ENCODE measurements around the gene KCNIP1. TPM values are rescaled to one million over a fixed set of nuclear protein-coding genes. Genes with fewer than 3 reads are reported as not detected.
A peak's percentile ranks its signal among the peaks of the same experiment; 100 is the strongest.

The KCNIP1 gene
- total RNA-seq, 1 donor from 2014 or later, result 12.6 TPM

DNA sequence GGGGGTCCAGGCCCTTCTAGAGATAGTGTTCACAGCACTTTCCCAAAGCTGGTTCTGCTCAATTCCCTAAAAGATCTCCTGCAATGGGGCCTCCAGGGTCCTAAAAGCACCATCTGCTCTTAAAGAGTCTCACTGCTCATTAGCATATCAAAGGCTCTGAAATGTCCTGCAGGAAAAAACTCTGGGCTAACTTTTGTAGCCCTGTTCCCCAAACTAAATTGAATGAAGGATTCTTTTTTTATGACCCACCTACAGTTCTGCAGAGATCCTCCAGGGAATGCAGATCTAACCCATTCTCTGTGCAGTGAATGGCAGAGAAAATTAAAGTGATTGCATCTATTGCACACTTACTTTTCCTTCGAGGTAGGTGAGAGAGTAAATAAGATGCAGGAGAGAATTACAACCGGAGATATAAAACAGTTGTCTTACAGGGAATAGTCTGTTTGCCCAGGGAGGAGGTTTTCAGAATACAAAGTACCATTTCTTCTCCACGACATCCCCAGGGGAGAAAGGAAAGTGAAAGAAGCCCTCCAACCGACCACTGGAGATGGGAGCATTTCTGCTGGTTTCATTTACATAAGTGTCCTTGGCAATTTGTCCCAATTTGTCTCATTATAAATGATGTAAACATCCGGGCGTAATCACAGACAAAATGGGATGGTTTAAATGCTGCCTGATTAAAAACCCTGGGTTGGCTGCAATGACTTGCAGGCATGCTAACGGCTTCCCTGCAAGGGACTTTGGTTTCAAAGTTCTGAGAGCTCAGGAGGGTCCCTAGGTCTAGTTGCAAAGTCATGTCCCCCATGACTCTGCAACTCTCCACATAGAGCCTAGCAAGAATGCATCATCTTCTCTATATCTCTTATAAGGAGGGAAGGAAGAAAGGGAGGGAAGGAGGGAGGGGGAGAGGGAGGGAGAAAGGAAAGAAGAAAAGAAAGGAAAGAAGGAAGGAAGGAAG, 114.0 kb downstream of the KCNIP1 start:
- TF ChIP-seq, protein P1, sequence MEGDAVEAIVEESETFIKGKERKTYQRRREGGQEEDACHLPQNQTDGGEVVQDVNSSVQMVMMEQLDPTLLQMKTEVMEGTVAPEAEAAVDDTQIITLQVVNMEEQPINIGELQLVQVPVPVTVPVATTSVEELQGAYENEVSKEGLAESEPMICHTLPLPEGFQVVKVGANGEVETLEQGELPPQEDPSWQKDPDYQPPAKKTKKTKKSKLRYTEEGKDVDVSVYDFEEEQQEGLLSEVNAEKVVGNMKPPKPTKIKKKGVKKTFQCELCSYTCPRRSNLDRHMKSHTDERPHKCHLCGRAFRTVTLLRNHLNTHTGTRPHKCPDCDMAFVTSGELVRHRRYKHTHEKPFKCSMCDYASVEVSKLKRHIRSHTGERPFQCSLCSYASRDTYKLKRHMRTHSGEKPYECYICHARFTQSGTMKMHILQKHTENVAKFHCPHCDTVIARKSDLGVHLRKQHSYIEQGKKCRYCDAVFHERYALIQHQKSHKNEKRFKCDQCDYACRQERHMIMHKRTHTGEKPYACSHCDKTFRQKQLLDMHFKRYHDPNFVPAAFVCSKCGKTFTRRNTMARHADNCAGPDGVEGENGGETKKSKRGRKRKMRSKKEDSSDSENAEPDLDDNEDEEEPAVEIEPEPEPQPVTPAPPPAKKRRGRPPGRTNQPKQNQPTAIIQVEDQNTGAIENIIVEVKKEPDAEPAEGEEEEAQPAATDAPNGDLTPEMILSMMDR (IDR thresholded peaks at IDR 0.05), result no peak
- H3K27me3 Mint-ChIP-seq (ENCODE audit: unreplicated experiment), result peaks cover 2% of the 10 kb centered on the region
- no peak for DNase-seq (ENCODE audit: extremely low spot score, unreplicated experiment)

DNA sequence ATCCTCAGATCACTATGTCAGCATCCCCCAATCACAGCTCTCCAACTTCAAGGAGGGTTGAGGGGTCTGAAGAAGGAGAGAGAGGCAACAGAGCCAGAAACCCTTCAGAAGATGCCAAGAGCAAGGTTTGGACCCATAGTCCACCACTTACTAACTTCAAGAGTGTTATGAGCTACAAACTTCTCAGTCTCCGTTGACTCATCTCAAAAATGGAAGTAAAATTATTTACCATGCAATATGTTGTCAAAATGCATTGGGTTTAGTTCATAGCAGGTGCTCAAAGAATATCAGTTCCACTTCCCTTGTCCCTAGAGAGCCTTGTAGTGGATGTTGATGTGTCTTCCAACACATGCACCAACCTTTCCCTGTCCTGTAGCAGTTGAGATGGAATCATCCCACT, 116.0 kb downstream of the KCNIP1 start:
- TF ChIP-seq, protein P1 (IDR thresholded peaks at IDR 0.05), result no peak

More for the DNA sequence above, 114.0 kb downstream of the KCNIP1 start:
- Mint-ChIP-seq H3K9me3 (ENCODE audit: unreplicated experiment) (no peaks in the 10 kb centered on the region), H3K4me1 (ENCODE audit: unreplicated experiment) (peaks cover 5% of the 10 kb centered on the region), H3K27ac (ENCODE audit: unreplicated experiment) (no peak overlapping the region), H3K4me3 (ENCODE audit: unreplicated experiment) (no peak overlapping the region), H3K36me3 (ENCODE audit: unreplicated experiment) (no peaks in the 10 kb centered on the region)

DNA sequence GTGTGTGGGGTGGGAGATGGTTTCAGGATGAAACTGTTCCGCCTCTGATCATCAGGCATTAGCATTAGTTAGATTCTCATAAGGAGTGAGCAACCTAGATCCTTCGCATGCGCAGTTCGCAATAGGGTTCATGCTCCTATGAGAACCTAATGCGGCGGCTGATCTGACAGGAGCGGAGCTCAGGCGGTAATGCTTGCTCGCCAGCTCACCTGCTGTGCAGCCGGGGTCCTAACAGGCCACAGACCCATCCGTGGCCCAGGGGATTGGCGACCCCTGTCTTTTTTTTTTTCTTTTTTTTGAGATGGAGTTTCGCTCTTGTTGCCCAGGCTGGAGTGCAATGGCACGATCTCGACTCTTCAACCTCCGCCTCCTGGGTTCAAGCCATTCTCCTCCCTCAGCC, 119.1 kb downstream of the KCNIP1 start:
- no peaks in the 10 kb centered on the region for H3K27me3 Mint-ChIP-seq (ENCODE audit: unreplicated experiment)
- TF ChIP-seq, protein P1 (IDR thresholded peaks at IDR 0.05), result no peak
- no peak overlapping the region for H3K4me3 Mint-ChIP-seq (ENCODE audit: unreplicated experiment)
- H3K9me3 Mint-ChIP-seq (ENCODE audit: unreplicated experiment), result no peaks in the 10 kb centered on the region
- DNase-seq (ENCODE audit: extremely low spot score, unreplicated experiment), result no peak
- no peak overlapping the region for H3K27ac Mint-ChIP-seq (ENCODE audit: unreplicated experiment)
- H3K36me3 Mint-ChIP-seq (ENCODE audit: unreplicated experiment), result no peaks in the 10 kb centered on the region
- H3K4me1 Mint-ChIP-seq (ENCODE audit: unreplicated experiment), result peaks cover under 1% of the 10 kb centered on the region

More for the DNA sequence above, 116.0 kb downstream of the KCNIP1 start:
- Mint-ChIP-seq H3K36me3 (ENCODE audit: unreplicated experiment) (no peaks in the 10 kb centered on the region), H3K4me3 (ENCODE audit: unreplicated experiment) (no peak overlapping the region), H3K4me1 (ENCODE audit: unreplicated experiment) (peaks cover 5% of the 10 kb centered on the region), H3K27me3 (ENCODE audit: unreplicated experiment) (no peaks in the 10 kb centered on the region), H3K27ac (ENCODE audit: unreplicated experiment) (no peak overlapping the region), H3K9me3 (ENCODE audit: unreplicated experiment) (no peaks in the 10 kb centered on the region)
- no peak for DNase-seq (ENCODE audit: extremely low spot score, unreplicated experiment)

DNA sequence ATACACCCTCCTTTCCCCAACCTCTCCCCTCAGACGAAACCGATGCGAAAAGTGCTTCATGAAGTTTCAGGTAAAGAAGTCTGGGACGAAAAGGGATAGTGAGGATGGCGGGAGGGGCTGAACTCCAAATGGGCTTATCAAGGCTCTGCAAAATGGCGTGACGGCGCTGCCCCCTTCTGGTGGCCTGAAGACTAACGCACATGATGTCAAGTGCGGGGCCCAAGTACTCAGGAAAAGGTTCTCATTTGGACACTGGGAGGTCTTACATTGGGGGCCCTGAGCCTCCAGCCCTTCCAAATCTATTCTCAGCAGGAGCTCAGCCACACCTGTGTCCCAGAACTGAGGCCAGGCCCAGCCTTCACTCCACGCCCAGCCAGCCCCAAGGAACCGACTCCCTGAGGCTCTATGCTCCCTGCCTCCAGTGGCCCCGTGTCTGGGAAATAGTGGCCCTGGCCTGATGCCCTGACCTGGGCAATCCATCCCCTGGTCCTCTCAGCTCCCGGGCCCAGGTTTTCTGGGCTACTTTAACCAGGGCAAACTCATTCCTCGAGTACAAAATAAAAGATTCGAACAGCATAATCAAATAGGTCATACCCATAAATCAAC, 119.9 kb downstream of the KCNIP1 start:
- Mint-ChIP-seq H3K4me1 (ENCODE audit: unreplicated experiment) (no peaks in the 10 kb centered on the region), H3K9me3 (ENCODE audit: unreplicated experiment) (no peaks in the 10 kb centered on the region), H3K27ac (ENCODE audit: unreplicated experiment) (no peak overlapping the region), H3K4me3 (ENCODE audit: unreplicated experiment) (no peak overlapping the region), H3K27me3 (ENCODE audit: unreplicated experiment) (no peaks in the 10 kb centered on the region), H3K36me3 (ENCODE audit: unreplicated experiment) (no peaks in the 10 kb centered on the region)
- DNase-seq (ENCODE audit: extremely low spot score, unreplicated experiment), result no peak
- TF ChIP-seq, protein P1 (IDR thresholded peaks at IDR 0.05), result peak; percentile 81

Measured in osteocyte (in vitro differentiated cells).